Left colon (tissue), 2 donors: ENCODE measurements around the gene NRG2. TPM values are rescaled to one million over a fixed set of nuclear protein-coding genes. Genes with fewer than 3 reads are reported as not detected.

Experiments used
- ATAC-seq: fragments of 200-7000 bp; cut with Tn5 transposase; one replicate; pipeline ENCODE4 v1.9.1; 2020; ENCODE audit warnings: mild to moderate bottlenecking, moderate library complexity
- DNase-seq, 2 donors: peaks; one replicate each; pipeline ENCODE4 v3.0.0-alpha.2; 2020
- intact Hi-C, 2 donors: fragments of 100-400 bp; cut with DNase I in 1 of 2; cut with micrococcal nuclease in 1 of 2; formaldehyde crosslinking; loops; one replicate each; pipeline versions ENCODE4 v1.11.2 to v1.14.0; 2022; cut with DNase I, micrococcal nuclease
- total RNA-seq, 2 donors: library from RNA; stranded (reverse); fragmentation: NEBNext Ultra II Directional; extraction: Animal tissue kit (Norgen Biotek cat#: 25700); gene quantifications; one replicate each; pipeline ENCODE4 v1.2.1, GENCODE V29; 2021
- donor health status: DM: no; HTN: no; CAD: no.
- donor health status: DM: yes; HTN: yes; CAD: no.

Gene NRG2
- total RNA-seq, 2 donors from 2014 or later, result 0.06 to 1.1 TPM

GRCh38 chr5:139900546-139901250, 142.4 kb downstream of the NRG2 start:
- DNase-seq (no peak), ATAC-seq (no peak)

GRCh38 chr5:139898981-139899380, 144.1 kb downstream of the NRG2 start:
- ATAC-seq (no peak), DNase-seq (no peak)
- intact Hi-C loops, result no loop called here

More at GRCh38 chr5:139900546-139901250, 142.4 kb downstream of the NRG2 start:
- intact Hi-C loops, result no loop called here

GRCh38 chr5:139897982-139898381, 145.1 kb downstream of the NRG2 start:
- DNase-seq, result no peak
- no peak for ATAC-seq
- intact Hi-C loops, result no loop called here

- ATAC-seq (no peak), DNase-seq (no peak)
- intact Hi-C loops, result no loop called here
These were observed 145.8 kb downstream of the NRG2 start for GRCh38 chr5:139897342-139897741.

- ATAC-seq, result no peak
- intact Hi-C loops, result no loop called here
- DNase-seq, result no peak
These were observed 146.4 kb downstream of the NRG2 start for GRCh38 chr5:139896718-139897117.

- DNase-seq, result no peak
- intact Hi-C loops, result no loop called here
- ATAC-seq, result no peak
These were observed 147.5 kb downstream of the NRG2 start for GRCh38 chr5:139895647-139896046.

GRCh38 chr5:139895046-139895445, 148.1 kb downstream of the NRG2 start:
- intact Hi-C loops, result no loop called here
- DNase-seq, result peak in 1 of 2 donors; percentile 11

GRCh38 chr5:139893873-139894272, 149.2 kb downstream of the NRG2 start:
- intact Hi-C loops, result no loop called here
- no peak for ATAC-seq
- no peak for DNase-seq

More at GRCh38 chr5:139895046-139895445, 148.1 kb downstream of the NRG2 start:
- ATAC-seq, result no peak

- ATAC-seq (no peak), DNase-seq (no peak)
- intact Hi-C loops, result no loop called here
These were observed 153.7 kb downstream of the NRG2 start for GRCh38 chr5:139889410-139889809.

GRCh38 chr5:139888370-139888769, 154.7 kb downstream of the NRG2 start:
- intact Hi-C loops, result no loop called here
- ATAC-seq (no peak), DNase-seq (no peak)

GRCh38 chr5:139886213-139886612, 156.9 kb downstream of the NRG2 start:
- ATAC-seq (no peak), DNase-seq (no peak)
- intact Hi-C loops, result no loop called here

GRCh38 chr5:139885857-139886208, 157.3 kb downstream of the NRG2 start:
- intact Hi-C loops, result no loop called here
- DNase-seq (no peak), ATAC-seq (no peak)

GRCh38 chr5:139885172-139885856, 157.8 kb downstream of the NRG2 start:
- ATAC-seq, result no peak
- no peak for DNase-seq
- intact Hi-C loops, result no loop called here

GRCh38 chr5:139884734-139885133, 158.4 kb downstream of the NRG2 start:
- intact Hi-C loops, result no loop called here
- DNase-seq, result no peak
- ATAC-seq, result no peak

- intact Hi-C loops, result no loop called here
- ATAC-seq (no peak), DNase-seq (no peak)
These were observed 159.0 kb downstream of the NRG2 start for GRCh38 chr5:139884144-139884543.

- DNase-seq (no peak), ATAC-seq (no peak)
- intact Hi-C loops, result no loop called here
These were observed 160.0 kb downstream of the NRG2 start for GRCh38 chr5:139882961-139883539.

- ATAC-seq (no peak), DNase-seq (no peak)
- intact Hi-C loops, result no loop called here
These were observed 160.8 kb downstream of the NRG2 start for GRCh38 chr5:139882316-139882715.

- intact Hi-C loops, result no loop called here
- no peak for DNase-seq
These were observed 161.9 kb downstream of the NRG2 start for GRCh38 chr5:139881143-139881733.

GRCh38 chr5:139880416-139881142, 162.5 kb downstream of the NRG2 start:
- ATAC-seq (no peak), DNase-seq (no peak)
- intact Hi-C loops, result no loop called here

More at GRCh38 chr5:139881143-139881733, 161.9 kb downstream of the NRG2 start:
- ATAC-seq, result no peak
